GM23338 (cell line): Measurements from ENCODE around the gene CNTNAP2. TPM values are rescaled to one million over a fixed set of nuclear protein-coding genes. Genes with fewer than 3 reads are reported as not detected.

Source experiments
- ATAC-seq: fragments of 200-7000 bp; cut with Tn5 transposase; 3 replicates; pipeline ENCODE4 v1.9.1; 2020
- DNase-seq: peaks from one replicate; pipeline ENCODE4 v3.0.0-alpha.2; 2015; ENCODE audit warnings: low spot score
- H2AFZ ChIP-seq: fragments of 200-600 bp; sonication (generic); 2 replicates; pipeline ENCODE4 v1.8.0; 2016; ENCODE audit warnings: antibody characterized with exemption, mild to moderate bottlenecking, moderate library complexity
- H3F3A ChIP-seq: fragments of 200-600 bp; sonication (generic); replicated peaks from 2 replicates; pipeline ENCODE4 v1.8.0; 2017; ENCODE audit warnings: antibody characterized with exemption, mixed run types, low read depth
- H3K27ac ChIP-seq: fragments of 200-600 bp; sonication (generic); 2 replicates; pipeline ENCODE4 v1.6.1; 2016; ENCODE audit warnings: low read depth
- H3K27me3 ChIP-seq: fragments of 200-600 bp; sonication (generic); 2 replicates; pipeline ENCODE4 v1.8.0; 2016; ENCODE audit warnings: mild to moderate bottlenecking, mixed run types, moderate library complexity; ENCODE audit not compliant: insufficient read depth
- H3K36me3 ChIP-seq: fragments of 200-600 bp; sonication (generic); 2 replicates; pipeline ENCODE4 v1.8.0; 2016; ENCODE audit warnings: mild to moderate bottlenecking; ENCODE audit not compliant: insufficient read depth
- H3K4me1 ChIP-seq: fragments of 200-600 bp; sonication (generic); 2 replicates; pipeline ENCODE4 v1.8.0; 2016; ENCODE audit warnings: mild to moderate bottlenecking, moderate library complexity; ENCODE audit not compliant: insufficient read depth
- H3K4me2 ChIP-seq: fragments of 200-600 bp; sonication (generic); 2 replicates; pipeline ENCODE4 v1.7.1; 2017; ENCODE audit warnings: mixed run types
- H3K4me3 ChIP-seq: fragments of 200-600 bp; sonication (generic); 2 replicates; pipeline ENCODE4 v1.6.1; 2016; ENCODE audit warnings: mixed run types
- H3K79me2 ChIP-seq: fragments of 200-600 bp; sonication (generic); replicated peaks from 2 replicates; pipeline ENCODE4 v1.8.0; 2017; ENCODE audit warnings: mild to moderate bottlenecking; ENCODE audit not compliant: insufficient read depth
- H3K9me2 ChIP-seq: fragments of 200-600 bp; sonication (generic); 2 replicates; pipeline ENCODE4 v1.8.0; 2017; ENCODE audit not compliant: insufficient read depth
- H4K20me1 ChIP-seq: fragments of 200-600 bp; sonication (generic); replicated peaks from 2 replicates; pipeline ENCODE4 v1.8.0; 2017; ENCODE audit warnings: mild to moderate bottlenecking; ENCODE audit not compliant: insufficient read depth
- H3K27ac Mint-ChIP-seq: 2 replicates; pipeline ENCODE4 v1.8.0; 2020; ENCODE audit warnings: inconsistent platforms, mild to moderate bottlenecking, moderate library complexity, mixed read lengths
- H3K27me3 Mint-ChIP-seq: 3 replicates; pipeline ENCODE4 v1.8.0; 2022; ENCODE audit warnings: low read depth, mild to moderate bottlenecking, moderate library complexity, mixed read lengths, inconsistent platforms; ENCODE audit not compliant: insufficient read depth, poor library complexity
- H3K36me3 Mint-ChIP-seq: 3 replicates; pipeline ENCODE4 v1.8.0; 2021; ENCODE audit warnings: low read depth, mild to moderate bottlenecking, inconsistent platforms, moderate library complexity, mixed read lengths
- H3K4me1 Mint-ChIP-seq: 3 replicates; pipeline ENCODE4 v1.8.0; 2020; ENCODE audit warnings: mild to moderate bottlenecking, inconsistent platforms, mixed read lengths
- H3K4me3 Mint-ChIP-seq: 3 replicates; pipeline ENCODE4 v1.8.0; 2021; ENCODE audit warnings: moderate library complexity, mild to moderate bottlenecking, inconsistent platforms, mixed read lengths
- H3K9me3 Mint-ChIP-seq: 3 replicates; pipeline ENCODE4 v1.8.0; 2020; ENCODE audit warnings: moderate library complexity, mild to moderate bottlenecking, inconsistent platforms, mixed read lengths
- CREB1 ChIP-seq: fragments of 250-450 bp; sonication (Bioruptor Pico); IDR thresholded peaks from 2 replicates; pipeline ENCODE4 v1.5.0; 2020; ENCODE audit warnings: low read depth, mild to moderate bottlenecking, moderate library complexity
- CTCF ChIP-seq, 2 experiments: fragments of 200-600 bp in 1 of 2; sonication (generic) in 1 of 2; conservative IDR thresholded peaks; 2 replicates each; pipeline versions ENCODE4 v1.5.1 to v1.6.1; 2016 to 2017; ENCODE audit warnings: antibody characterized with exemption in 2 of 2, low read depth in 2 of 2, mild to moderate bottlenecking in 2 of 2, moderate library complexity in 1 of 2
- ETS1 ChIP-seq: IDR thresholded peaks from 2 replicates; pipeline ENCODE4 v1.6.1; 2016; ENCODE audit warnings: antibody characterized with exemption
- EZH2 ChIP-seq: fragments of 200-600 bp; sonication (generic); IDR thresholded peaks from one replicate; pipeline ENCODE4 v1.8.0; 2017; ENCODE audit warnings: antibody characterized with exemption, mild to moderate bottlenecking, low read depth; ENCODE audit not compliant: unreplicated experiment
- POLR2AphosphoS5 ChIP-seq: IDR thresholded peaks from 2 replicates; pipeline ENCODE4 v1.6.1; 2016; ENCODE audit warnings: antibody characterized with exemption, low read depth
- REST ChIP-seq: IDR thresholded peaks from one replicate; pipeline ENCODE4 v1.6.1; 2018; ENCODE audit warnings: antibody characterized with exemption; ENCODE audit not compliant: unreplicated experiment
- ZNF331 ChIP-seq: fragments of 250-450 bp; sonication (Bioruptor Pico); IDR thresholded peaks from 2 replicates; pipeline ENCODE4 v1.5.0; 2020; ENCODE audit warnings: low read depth, mild to moderate bottlenecking, moderate library complexity
- ZNF462 ChIP-seq: fragments of 250-450 bp; sonication (Bioruptor Pico); IDR thresholded peaks from 2 replicates; pipeline ENCODE4 v1.5.0; 2020; ENCODE audit warnings: mild to moderate bottlenecking, moderate library complexity
- polyA plus RNA-seq: library from polyadenylated mRNA; unstranded; fragments of >200 nt; fragmentation: Nextera tagmentation; extraction: Ambion mirVana; gene quantifications from 2 replicates; pipeline ENCODE4 v1.2.1, GENCODE V29; 2016
- total RNA-seq: library from RNA; depleted of rRNA; stranded (reverse); fragments of >200 nt; shearing (Covaris generic); gene quantifications from 2 replicates; pipeline ENCODE4 v1.2.3, GENCODE V29; 2014

CNTNAP2 gene
- total and polyA plus RNA-seq, 2 experiments from 2014 or later = 38.2 to 61.3 TPM

- TF ChIP-seq REST (no peak), CREB1 (no peak)
These were observed 204.7 kb downstream of the CNTNAP2 start (continued) for GRCh38 chr7:146321301-146321700.

- Mint-ChIP-seq H3K9me3 (peaks cover 26% of the 10 kb centered on the region; the same call in 2 of the 3 replicates), H3K4me1 (no peaks in the 10 kb centered on the region), H3K4me3 (no peak overlapping the region), H3K36me3 (no peaks in the 10 kb centered on the region), H3K27ac (no peak overlapping the region), H3K27me3 (peaks cover 3% of the 10 kb centered on the region)
- Histone ChIP-seq H3K4me2 (no peak overlapping the region), H3K4me1 (no peaks in the 10 kb centered on the region), H2AFZ (no peak overlapping the region), H3F3A (no peaks in the 10 kb centered on the region), H3K27me3 (no peaks in the 10 kb centered on the region), H3K36me3 (no peaks in the 10 kb centered on the region; the same call in 1 of the 2 replicates), H3K27ac (no peak overlapping the region), H3K9me2 (no peaks in the 10 kb centered on the region), H4K20me1 (no peaks in the 10 kb centered on the region), H3K4me3 (no peak overlapping the region), H3K79me2 (no peaks in the 10 kb centered on the region)
- ATAC-seq = no peak; the same call in 2 of the 3 replicates
- DNase-seq = no peak
- TF ChIP-seq EZH2 (no peak), POLR2AphosphoS5 (no peak), CTCF (conservative IDR thresholded peaks at IDR 0.05; ENCODE audit: low read depth in 2 of 2) (no peak), CREB1 (no peak), ETS1 (no peak), ZNF462 (CRISPR knock-in tag) (no peak), REST (no peak), ZNF331 (CRISPR knock-in tag) (no peak)
These were observed 214.8 kb downstream of the CNTNAP2 start for GRCh38 chr7:146331369-146331768.
